ENCODE results near the gene SLC3A2. TPM values are rescaled to one million over a fixed set of nuclear protein-coding genes. Genes with fewer than 3 reads are reported as not detected.
A peak's percentile ranks its signal among the peaks of the same experiment; 100 is the strongest.

The SLC3A2 gene
- total RNA-seq, 1 donor from 2014 or later = 175 TPM

DNA sequence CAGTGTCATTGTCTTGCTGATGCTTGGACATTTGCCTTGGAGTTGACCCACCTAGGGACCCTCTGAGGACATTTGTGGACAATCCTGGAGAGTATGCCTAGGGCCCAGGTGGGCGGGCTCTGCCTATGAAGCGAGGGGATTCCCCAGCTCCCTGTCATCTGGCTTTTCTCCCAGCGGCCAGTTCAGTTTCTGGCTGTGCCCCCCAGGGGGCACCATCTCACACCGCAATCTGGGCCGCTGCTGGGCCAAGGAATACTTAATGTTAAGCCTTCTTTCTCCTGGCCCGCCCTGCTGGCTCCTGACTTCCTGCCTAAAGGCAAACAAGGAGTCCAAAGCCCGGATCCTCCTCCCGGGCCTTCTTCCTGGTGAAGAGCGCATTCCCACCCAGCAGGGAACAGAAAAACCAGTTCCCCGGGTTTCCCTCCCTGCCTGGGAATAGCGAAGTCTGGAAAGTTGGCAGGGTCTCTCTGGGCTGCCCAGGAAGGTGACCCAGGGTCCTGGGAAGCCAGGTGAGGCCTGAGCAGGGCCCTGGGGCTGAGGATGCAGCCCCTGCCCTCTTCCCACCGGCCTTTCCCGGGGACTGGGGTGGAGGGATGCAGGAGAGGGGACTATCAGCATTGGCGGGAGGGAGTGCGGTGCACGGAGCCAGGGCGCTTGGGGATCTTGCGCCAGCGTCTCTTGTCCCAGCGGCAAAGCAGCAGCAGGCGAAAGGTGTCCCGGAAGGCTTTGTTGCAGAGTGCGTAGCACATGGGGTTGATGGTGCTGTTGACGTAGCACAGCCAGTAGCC lies 28.6 kb downstream of the SLC3A2 start:
- peak; percentile 60 for DNase-seq (ENCODE audit: low read depth, low spot score)

DNA sequence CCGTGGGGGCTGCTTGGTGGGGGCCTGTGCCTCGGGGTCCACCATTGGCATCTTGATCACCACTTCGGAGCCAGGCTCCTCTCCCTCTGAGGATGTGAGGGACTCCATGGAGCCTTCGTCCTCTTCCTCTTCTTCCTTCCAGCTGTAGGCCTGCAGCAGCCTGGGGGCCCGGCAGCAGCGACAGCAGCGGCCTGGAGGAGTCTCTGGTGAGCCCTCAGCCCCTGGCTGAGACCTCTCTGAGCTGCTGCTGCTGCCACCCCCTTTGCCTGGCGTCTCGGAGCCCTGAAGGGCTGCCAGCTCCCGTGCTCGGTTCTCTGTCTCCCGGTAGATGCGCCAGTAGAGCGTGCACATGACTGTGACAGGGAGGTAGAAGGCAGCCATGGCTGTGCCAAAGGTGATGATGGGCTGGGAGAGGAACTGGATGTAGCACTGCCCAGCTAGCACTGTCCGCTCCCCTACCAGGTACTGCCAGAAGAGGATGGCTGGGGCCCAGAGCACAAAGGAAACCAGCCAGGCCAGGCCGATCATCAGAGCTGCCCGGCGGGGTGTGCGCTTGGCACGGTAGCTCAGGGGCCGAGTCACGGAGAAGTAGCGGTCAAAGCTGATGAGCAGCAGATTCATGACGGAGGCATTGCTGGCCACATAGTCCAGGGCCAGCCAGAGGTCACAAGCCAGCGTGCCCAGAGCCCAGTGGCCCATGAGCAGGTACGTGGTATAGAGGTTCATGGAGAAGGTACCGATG lies 29.6 kb downstream of the SLC3A2 start:
- DNase-seq (ENCODE audit: low read depth, low spot score) = no peak

DNA sequence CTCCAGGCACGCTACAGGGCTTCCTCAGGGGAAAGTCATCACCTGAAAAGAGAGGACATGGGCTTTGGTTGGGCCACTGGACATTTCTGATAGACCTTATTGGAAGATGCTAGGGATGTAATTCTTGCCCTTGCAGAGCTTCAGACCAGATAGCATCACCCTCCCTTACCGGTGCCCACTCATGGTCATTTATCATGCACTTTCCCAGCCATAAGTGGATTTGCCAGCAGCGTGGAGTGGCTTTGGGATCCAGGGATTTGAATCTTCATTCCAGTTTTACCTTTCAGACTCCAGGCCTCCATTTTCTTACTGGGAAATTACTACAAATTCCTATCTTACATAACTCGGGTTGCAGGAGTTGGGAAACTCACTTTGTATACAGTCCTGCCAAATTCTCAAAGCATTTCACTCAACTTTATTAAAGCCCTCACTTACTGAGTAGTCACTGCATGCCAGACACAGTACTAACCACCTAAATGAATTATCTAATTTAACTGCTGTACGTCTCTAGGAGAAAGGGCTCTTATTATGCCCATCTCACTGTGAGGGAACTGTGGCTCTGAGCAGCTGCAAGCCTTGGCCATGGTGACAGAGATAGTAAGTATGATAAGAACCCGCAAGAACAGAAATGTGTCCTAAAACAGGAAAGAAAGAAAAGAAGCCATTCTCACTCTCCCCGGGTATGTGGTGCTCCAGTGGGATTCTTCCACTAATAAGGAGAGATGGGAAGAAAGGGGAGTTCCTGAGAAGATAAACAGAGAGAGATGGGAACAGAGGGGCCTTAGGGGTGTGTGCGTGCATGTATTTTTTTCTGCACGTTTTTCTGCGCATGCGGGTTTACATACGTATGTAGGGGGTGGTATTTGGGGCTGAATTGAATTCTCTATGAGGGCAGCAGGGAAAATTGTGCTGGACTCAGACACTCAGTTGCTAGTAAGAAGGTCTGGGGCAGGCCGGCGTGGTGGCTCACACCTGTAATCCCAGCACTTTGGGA lies 30.7 kb downstream of the SLC3A2 start:
- no peak for DNase-seq (ENCODE audit: low read depth, low spot score)

DNA sequence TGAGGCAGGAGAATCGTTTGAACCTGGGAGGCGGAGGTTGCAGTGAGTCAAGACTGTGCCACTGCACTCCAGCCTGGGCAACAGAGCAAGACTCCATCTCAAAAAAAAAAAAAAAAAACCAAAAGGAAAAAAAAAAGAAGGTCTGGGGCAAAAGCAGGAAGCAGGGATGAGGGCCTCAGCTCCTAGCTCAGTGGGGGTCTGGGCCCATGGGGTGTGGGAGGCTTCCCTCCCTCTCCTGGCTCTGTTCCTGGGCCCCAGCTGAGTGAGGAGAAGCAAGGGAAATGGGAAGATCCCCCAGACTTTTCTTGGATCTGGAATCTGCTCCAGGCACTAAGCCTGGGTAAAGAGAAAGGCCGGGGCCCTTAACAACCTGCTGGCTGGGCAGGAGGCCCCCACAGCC lies 31.6 kb downstream of the SLC3A2 start:
- no peak for DNase-seq (ENCODE audit: low read depth, low spot score)

DNA sequence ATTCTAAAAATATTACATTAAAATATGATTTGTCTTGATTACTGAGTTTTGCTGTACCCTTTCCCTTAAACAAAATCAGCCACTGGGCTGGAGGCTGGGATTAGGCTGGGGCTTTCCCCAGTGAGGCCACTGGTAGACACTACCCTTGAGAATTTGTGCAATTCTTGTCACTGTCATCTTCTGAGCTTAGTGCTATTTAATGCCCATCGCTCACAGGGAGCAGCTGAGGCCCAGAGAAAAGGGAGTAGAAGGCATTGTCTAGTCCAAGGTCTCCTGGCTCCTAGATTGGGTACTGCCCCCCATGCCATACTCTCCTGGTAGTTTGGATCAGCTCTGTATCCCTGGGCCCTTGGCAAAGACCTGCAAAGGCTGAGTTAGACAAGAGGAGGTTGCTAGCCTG lies 33.7 kb downstream of the SLC3A2 start:
- no peak for DNase-seq (ENCODE audit: low read depth, low spot score)

DNA sequence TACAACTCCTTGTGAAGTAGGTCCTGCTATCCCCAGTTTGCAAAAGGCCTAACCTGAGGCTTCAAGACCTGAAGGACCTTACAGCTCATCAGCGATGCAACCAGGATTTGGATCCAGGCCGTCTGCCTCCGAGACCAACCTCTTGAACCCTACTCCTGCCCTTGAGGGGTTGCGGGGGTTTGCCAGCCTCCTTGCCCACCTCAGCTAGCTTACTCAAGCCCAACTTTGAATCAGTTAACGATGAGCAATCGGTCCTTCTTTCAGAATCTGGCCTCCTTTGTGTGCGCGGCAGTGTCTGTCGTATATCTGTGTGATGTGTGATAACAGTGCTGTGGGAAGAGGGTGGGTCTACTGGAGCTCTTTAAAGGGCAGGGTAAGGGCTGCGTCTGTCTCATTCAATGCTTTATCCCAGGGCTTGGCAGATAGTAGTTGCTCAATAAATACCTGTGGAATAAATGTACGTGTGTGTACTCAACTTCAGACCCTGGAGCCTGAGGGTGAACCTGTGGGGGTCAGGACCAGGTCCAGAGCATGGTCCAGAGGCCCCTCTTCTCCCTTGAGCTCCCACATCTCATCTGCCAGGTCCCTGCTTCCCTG lies 37.3 kb downstream of the SLC3A2 start:
- DNase-seq (ENCODE audit: low read depth, low spot score) = no peak

DNA sequence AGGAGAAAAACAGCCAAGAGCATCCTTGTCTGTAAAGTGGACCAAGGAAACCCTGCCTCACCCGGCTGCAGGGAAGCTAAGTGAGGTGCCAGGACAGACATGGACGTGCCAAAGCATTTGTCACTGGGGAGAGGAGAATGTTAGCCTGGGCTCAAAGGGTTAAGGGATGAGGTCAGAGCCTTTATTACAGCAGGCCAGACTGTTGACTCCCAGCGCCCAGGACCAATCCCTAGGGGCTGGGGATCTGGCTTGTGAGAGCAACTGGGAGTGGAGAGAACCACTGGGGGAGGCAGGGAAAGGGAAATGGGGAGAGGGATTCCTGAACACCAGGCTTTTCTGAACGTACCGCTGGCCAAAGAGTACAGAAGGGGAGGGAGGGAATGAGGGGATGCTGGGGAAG lies 37.8 kb downstream of the SLC3A2 start:
- no peak for DNase-seq (ENCODE audit: low read depth, low spot score)

DNA sequence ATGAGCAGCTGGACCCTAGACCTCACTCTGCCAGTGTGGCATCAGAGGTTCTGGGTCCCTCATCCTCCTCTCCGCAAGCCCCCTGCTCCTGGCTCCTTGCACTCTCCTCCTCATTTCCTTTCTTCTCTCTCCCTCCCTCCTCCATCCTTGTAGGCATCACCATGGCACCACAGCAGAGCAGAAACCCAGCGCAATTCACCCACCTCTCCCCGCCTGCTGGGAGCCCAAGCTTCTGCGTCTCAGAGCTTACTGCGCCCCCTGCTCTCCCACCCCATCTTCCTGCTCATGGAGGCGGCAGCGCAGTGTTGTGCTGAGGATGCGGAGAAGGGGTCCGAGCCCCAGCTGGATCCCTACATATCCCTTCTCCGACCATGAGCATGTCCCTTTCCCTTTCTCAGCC lies 38.8 kb downstream of the SLC3A2 start:
- no peak for DNase-seq (ENCODE audit: low read depth, low spot score)

DNA sequence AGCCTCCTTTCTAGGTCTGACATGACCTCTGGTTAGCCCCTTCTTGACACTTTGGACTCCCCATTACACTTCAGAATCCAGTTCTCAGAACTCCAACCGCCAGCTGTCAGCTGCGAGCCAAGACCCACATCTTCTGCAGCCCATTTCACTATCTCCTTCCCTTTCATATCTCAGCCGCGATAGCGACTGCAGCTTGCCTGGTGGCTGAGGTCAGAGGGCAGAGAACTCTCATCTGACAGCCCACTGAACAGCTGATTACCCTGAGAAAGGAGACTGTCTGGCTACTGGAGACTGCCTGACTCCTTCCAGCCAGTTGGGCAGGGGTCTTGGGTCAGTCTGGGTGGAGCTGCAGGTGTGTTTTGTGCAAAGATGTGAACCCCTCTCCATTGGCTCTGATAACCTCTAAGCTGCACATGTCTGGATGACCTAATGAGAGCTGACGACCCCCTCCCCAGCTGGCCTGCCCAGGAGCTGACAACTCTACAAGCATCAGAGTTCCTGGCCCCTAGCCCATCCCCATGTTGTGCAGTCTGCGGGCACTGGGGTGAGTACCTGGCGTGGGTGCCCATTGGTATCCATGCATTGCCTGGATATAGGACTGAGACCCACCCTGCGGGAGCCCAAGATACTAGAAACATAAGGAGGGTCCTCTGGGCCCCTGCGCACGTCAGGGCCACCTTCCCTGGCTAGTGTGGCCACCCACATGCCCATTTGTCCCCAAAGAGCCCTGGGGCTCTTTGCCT lies 39.4 kb downstream of the SLC3A2 start:
- DNase-seq (ENCODE audit: low read depth, low spot score) = no peak

DNA sequence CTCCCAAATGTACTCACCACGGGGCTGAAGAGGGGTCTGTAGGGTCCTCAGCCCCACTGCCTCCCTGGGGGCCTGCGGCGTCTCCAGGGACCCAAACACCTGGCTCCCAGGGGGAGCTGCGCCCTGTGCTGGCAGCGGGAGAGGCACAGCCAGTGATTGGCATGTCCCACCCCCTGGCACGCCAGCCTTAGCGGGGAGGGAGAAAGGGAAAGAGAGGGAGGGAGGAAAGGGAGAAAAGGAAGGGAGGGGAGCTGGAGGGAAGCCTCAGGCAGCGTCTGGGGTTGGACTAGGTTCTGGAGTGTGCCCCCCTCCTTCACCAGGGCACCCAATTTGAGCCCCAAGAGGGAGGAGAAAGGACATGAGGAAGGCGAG lies 40.5 kb downstream of the SLC3A2 start, which contains the start of gene CHRM1:
CHRM1 (minus strand) TSS at position 163 of the 372 bp plus-strand sequence. CDS start 10,263 bp downstream, outside the sequence.
- no peak for DNase-seq (ENCODE audit: low read depth, low spot score)

DNA sequence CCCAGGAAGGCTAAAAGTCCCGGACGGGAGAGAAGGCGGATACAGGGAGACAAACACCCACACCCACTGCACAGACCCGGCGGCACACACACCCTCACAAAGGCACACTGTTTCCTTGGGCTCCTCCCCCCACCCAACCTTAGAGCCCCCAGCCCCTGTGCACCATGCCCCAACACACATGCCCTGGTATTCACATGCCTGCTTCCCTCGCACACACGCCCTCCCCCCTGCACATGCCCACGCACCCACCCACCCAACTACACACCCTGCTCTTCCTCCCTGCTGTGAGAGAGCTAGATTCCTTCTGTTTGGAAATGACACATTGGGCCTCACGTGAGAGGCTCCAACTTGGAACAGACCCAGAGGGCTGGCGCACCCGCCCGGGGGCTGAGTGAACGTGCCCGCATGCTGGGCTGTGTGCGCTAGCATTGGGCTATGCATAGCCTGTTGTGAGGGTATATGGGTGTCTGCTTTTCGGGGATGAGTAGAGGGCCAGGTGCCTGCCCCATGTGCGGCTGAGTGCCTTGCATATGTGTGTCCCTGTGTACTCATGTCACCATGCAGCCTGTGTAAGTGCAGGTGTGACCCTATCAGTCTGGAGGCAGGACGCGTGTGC lies 41.0 kb downstream of the SLC3A2 start:
- DNase-seq (ENCODE audit: low read depth, low spot score) = no peak

DNA sequence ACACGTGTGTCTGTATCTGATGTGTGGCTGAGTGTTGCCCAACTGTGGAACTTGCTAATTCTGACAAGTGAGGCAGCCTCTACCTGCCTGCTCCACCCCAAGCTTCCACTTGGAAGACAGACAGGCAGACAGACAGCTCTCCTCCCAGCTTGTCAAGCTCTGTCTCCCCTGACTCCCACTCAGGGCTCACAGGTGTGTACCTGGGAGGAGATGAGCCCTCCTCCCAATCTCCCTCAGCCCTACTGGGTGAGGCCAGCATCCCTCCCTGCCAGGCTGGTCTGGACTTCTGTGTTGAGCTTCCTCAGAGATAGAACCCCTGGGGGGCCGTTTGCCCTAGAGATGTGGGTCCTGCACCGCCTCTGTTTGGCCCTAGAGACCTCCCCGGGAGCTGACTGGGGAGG lies 41.5 kb downstream of the SLC3A2 start:
- no peak for DNase-seq (ENCODE audit: low read depth, low spot score)

DNA sequence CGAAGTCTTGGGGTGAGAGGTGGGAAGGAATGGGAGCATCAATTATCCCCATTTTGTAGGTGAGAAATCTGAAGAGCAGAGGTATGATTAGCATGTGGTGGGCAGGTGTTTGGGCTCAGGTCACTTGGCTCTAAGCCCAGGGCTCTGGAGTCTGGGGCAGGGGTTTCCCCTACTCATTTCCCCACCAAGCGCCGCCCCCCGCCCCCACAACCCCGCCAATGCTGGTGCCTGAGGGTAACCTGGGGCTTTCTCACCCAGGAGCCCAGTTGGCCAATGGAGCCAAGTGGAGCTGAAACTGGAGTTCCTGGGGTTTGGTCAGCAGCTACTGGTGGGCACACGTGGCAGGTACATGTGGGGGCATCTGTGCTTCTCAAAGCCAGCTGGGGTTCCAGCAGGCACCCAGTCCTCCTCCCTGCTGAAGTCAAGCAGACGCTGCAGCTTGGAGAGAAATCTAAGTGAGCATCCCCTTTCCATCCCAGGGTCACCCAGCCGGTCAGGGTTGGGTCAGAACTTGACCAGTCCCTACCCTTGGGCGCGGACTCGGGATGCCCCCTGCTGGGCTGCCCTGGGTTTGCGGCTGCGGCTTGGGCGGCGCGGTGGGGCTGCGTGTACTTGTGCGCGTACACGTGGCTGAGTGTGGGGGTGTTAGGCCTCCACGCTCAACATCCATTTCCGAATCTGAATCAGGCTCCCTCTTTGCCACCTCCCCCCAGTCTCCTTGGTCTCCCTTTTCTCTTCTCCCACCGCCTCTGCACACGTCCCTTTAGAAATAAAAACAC lies 42.1 kb downstream of the SLC3A2 start:
- DNase-seq (ENCODE audit: low read depth, low spot score) = no peak

DNA sequence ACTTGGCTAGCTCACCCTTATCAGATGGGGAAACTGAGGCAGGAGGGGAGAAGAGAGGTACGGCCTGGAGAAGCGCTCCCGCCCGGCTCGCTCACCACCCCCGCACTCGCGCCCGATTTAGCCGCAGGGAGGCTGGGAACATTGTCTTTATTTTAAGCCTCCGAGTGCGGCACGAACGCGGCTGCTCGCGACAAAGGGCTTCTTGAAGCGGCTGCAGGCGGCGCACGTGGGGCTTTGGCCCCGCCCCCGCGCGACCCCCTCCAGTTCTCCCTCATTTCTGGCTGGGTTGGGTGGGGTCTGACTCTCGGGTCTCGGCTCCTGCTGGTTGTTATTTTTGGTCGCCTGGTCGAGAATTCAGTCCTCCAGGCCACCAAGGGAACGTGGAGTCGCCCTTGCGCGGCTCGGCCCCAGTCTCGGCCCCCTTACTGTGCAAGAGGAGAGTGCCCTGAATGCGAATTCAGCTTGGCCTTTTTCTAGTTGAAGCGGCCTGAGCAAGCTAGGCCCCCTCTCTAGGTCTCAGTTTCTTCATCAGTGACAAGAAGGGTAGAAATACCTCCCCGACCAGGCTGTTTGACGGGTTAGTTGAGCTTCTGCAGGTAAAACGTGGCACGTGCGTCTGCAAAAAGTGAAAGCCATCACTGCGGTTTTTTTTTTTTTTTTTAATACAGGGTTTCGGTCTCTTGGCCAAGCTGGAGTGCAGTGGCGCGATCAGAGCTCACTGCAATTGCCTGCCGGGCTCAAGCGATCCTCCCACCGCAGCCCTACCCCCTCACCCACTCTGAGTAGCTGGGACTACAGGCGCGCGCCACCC lies 43.1 kb downstream of the SLC3A2 start:
- DNase-seq (ENCODE audit: low read depth, low spot score) = no peak

DNA sequence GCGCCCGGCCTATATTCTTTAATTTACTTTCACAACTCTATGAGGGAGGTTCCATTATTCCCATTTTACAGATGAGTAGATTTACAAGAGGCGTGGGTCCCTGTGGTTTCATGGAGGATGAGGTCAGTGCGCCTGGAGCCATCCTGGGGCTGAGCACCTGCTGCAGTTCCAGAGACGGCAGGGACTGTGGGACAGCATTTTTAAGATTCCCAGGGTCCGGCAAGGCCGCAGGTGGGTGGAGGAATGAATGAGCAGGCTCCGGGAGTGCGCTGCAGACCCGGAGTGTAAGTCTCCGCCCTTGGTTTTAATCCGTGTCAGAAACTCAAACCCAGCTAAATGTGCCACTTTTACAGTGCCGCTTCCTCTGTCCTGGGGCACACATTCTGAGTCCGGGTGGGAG lies 44.6 kb downstream of the SLC3A2 start:
- DNase-seq (ENCODE audit: low read depth, low spot score) = no peak

DNA sequence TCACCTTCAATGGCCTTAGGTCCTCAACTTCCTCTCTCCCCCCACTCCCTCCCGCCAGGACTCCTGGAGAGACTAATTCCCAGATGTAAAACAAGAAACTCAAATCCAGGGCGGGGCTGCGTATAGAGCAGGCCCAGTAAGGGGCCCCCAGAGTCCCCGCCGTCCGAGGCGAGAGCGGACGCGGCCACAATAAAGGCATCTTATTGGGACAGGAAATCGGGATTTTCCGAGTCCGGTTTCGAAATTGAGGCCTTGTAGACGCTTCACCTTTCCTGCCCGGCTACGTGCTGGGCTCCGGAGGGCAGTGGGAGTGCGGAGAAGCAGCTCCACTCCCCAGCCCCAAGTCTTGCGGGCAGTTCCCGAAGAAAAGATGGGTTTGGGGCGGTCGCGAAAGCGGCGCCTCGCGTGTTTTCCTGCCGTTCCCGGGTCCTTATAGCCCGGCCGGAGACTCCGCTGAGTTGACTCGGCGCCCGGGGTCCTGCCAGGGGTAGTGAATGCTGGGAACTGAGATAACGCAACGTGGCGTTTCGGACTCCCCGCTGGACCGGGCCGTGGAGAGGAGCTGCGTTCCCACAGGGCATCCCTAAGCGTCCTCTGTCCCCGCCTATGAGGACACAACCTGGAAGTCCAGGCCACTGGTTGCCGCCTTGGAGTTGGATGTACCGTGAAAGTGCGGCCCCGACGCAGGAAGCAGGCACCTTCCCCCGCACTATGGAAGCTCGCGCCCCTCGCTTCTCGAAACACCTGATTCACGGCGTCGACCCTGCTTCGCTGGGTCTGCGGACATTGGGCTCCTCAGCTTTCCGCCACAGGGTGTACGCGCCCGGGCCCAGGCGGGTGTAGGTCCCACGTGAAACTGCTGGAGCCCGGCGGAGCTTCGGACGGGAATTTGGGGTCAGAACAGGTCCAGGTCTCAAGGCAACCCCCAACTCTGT lies 45.3 kb downstream of the SLC3A2 start:
- no peak for DNase-seq (ENCODE audit: low read depth, low spot score)

DNA sequence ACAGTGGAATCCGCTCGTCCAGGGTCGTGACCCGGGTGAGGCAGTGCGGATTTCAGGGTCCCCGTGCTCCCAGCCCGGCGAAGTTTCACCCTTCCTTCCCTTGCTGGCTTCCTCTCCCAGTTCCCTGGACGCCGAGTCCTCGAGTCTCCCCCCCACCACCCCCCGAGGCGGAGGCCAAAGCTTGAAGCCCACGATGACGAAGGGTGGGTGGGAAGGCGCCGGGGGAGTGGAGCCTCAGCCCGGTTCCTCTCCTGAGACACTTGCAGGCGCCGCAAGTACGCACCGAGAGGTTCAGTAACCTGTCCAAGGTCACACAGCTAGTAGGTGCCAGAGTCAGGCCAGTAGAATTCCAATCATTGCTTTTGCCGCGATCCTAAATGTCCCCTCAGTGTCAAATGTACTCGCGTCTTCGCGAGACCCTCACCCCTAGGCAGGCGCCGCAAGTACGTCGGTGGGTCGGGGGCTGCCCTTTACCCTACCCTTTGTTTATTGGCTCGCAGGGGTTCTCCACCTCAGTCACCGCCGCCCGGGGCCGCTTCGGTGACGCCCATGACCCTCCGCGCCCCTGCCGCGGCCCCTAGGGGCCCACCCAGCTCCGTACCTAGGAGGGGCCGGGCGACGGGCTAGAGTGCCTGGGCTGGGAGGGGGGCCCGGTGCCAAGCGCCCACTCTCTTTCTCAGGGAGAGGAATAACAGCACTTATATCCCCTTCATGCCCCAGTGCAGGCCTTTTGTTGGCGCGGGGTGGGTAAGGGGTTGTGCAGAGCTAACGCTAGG lies 46.2 kb downstream of the SLC3A2 start:
- no peak for DNase-seq (ENCODE audit: low read depth, low spot score)

All from pulmonary artery endothelial cell (primary cell).